Measurements from ENCODE around the gene CINP. TPM values are rescaled to one million over a fixed set of nuclear protein-coding genes. Genes with fewer than 3 reads are reported as not detected.
"Not testable (repeated sequence)": the region's sequence is repeated elsewhere in the genome, so short reads cannot be mapped to it uniquely, and the experiment has no call there.

CINP gene
- total RNA-seq, 1 donor from 2014 or later = 43.5 TPM

- no peak for TF ChIP-seq CTCF (conservative IDR thresholded peaks at IDR 0.05; ENCODE audit: low read depth, low read length)
- DNase-seq (ENCODE audit: low read depth) = no peak
- no peak overlapping the region for H3K4me3 ChIP-seq (ENCODE audit: low read depth, low read length)
Measured at GRCh38 chr14:102359341-102359740, 3.3 kb downstream of the CINP start.

- TF ChIP-seq CTCF (conservative IDR thresholded peaks at IDR 0.05; ENCODE audit: low read depth, low read length) = no peak
- no peak overlapping the region for H3K4me3 ChIP-seq (ENCODE audit: low read depth, low read length)
- DNase-seq (ENCODE audit: low read depth) = no peak
Measured at GRCh38 chr14:102356280-102356679, 6.4 kb downstream of the CINP start.

- no peak for DNase-seq (ENCODE audit: low read depth)
- H3K4me3 ChIP-seq (ENCODE audit: low read depth, low read length) = no peak overlapping the region
- no peak for TF ChIP-seq CTCF (conservative IDR thresholded peaks at IDR 0.05; ENCODE audit: low read depth, low read length)
Measured at GRCh38 chr14:102353126-102353619, 9.5 kb downstream of the CINP start.

GRCh38 chr14:102352213-102352612 lies 10.5 kb downstream of the CINP start:
- no peak for DNase-seq (ENCODE audit: low read depth)
- no peak overlapping the region for H3K4me3 ChIP-seq (ENCODE audit: low read depth, low read length)
- TF ChIP-seq CTCF (conservative IDR thresholded peaks at IDR 0.05; ENCODE audit: low read depth, low read length) = no peak

- not testable (repeated sequence) for DNase-seq (ENCODE audit: low read depth); H3K4me3 ChIP-seq (ENCODE audit: low read depth, low read length)
Measured at GRCh38 chr14:102351593-102351992, 11.1 kb downstream of the CINP start.

- H3K4me3 ChIP-seq (ENCODE audit: low read depth, low read length) = no peak overlapping the region
- DNase-seq (ENCODE audit: low read depth) = no peak
- no peak for TF ChIP-seq CTCF (conservative IDR thresholded peaks at IDR 0.05; ENCODE audit: low read depth, low read length)
Measured at GRCh38 chr14:102351023-102351422, 11.7 kb downstream of the CINP start.

- TF ChIP-seq CTCF (conservative IDR thresholded peaks at IDR 0.05; ENCODE audit: low read depth, low read length) = no peak
- no peak overlapping the region for H3K4me3 ChIP-seq (ENCODE audit: low read depth, low read length)
- DNase-seq (ENCODE audit: low read depth) = no peak
Measured at GRCh38 chr14:102348376-102348775, 14.3 kb downstream of the CINP start.

All from epithelial cell of proximal tubule (primary cell).